ENCODE results near the gene L1TD1.

Gene L1TD1

GRCh38 chr1:62224182-62224581, 29.5 kb downstream of the L1TD1 start:
- Histone ChIP-seq H3K36me3 (ENCODE audit: control insufficient read depth, low read length) (no peaks in the 10 kb centered on the region), H3K4me2 (ENCODE audit: low read length) (no peak overlapping the region), H3K9me3 (ENCODE audit: control insufficient read depth, insufficient read depth, low read length) (no peaks in the 10 kb centered on the region), H3K9me2 (replicated peaks; ENCODE audit: control insufficient read depth, low read length) (no peaks in the 10 kb centered on the region), H3K4me3 (ENCODE audit: low read length) (no peak overlapping the region), H3K27me3 (ENCODE audit: control insufficient read depth, low read length) (no peaks in the 10 kb centered on the region), H3K4me1 (ENCODE audit: control insufficient read depth, low read length) (no peaks in the 10 kb centered on the region), H3K27ac (ENCODE audit: low read depth, low read length) (no peak overlapping the region), H3F3A (ENCODE audit: control insufficient read depth, insufficient read depth) (no peaks in the 10 kb centered on the region), H3K79me2 (ENCODE audit: control insufficient read depth, low read length) (no peaks in the 10 kb centered on the region), H4K20me1 (ENCODE audit: control insufficient read depth, insufficient read depth, low read depth, low read length) (no peaks in the 10 kb centered on the region)
- TF ChIP-seq EZH2phosphoT487 (IDR thresholded peaks at IDR 0.05; ENCODE audit: borderline replicate concordance, low read length), result no peak
- no peak for TF ChIP-seq CTCF (IDR thresholded peaks at IDR 0.05; ENCODE audit: low read depth, low read length, poor library complexity, severe bottlenecking)

GRCh38 chr1:62227496-62227895, 32.8 kb downstream of the L1TD1 start:
- Histone ChIP-seq H3K4me2 (ENCODE audit: low read length) (no peak overlapping the region), H3K36me3 (ENCODE audit: control insufficient read depth, low read length) (no peaks in the 10 kb centered on the region), H3F3A (ENCODE audit: control insufficient read depth, insufficient read depth) (no peaks in the 10 kb centered on the region), H3K27me3 (ENCODE audit: control insufficient read depth, low read length) (no peaks in the 10 kb centered on the region), H3K4me3 (ENCODE audit: low read length) (no peak overlapping the region), H3K9me3 (ENCODE audit: control insufficient read depth, insufficient read depth, low read length) (no peaks in the 10 kb centered on the region), H3K4me1 (ENCODE audit: control insufficient read depth, low read length) (no peaks in the 10 kb centered on the region), H3K79me2 (ENCODE audit: control insufficient read depth, low read length) (no peaks in the 10 kb centered on the region), H3K27ac (ENCODE audit: low read depth, low read length) (no peak overlapping the region), H4K20me1 (ENCODE audit: control insufficient read depth, insufficient read depth, low read depth, low read length) (no peaks in the 10 kb centered on the region), H3K9me2 (replicated peaks; ENCODE audit: control insufficient read depth, low read length) (no peaks in the 10 kb centered on the region)
- no peak for TF ChIP-seq EZH2phosphoT487 (IDR thresholded peaks at IDR 0.05; ENCODE audit: borderline replicate concordance, low read length)
- TF ChIP-seq CTCF (IDR thresholded peaks at IDR 0.05; ENCODE audit: low read depth, low read length, poor library complexity, severe bottlenecking), result no peak

- H3K9me2 ChIP-seq (replicated peaks; ENCODE audit: control insufficient read depth, low read length), result no peaks in the 10 kb centered on the region
- no peak for TF ChIP-seq CTCF (IDR thresholded peaks at IDR 0.05; ENCODE audit: low read depth, low read length, poor library complexity, severe bottlenecking)
- no peak for TF ChIP-seq EZH2phosphoT487 (IDR thresholded peaks at IDR 0.05; ENCODE audit: borderline replicate concordance, low read length)
- H4K20me1 ChIP-seq (ENCODE audit: control insufficient read depth, insufficient read depth, low read depth, low read length), result no peaks in the 10 kb centered on the region
- no peak overlapping the region for H3K27ac ChIP-seq (ENCODE audit: low read depth, low read length)
- no peak overlapping the region for H3K4me3 ChIP-seq (ENCODE audit: low read length)
- H3K4me2 ChIP-seq (ENCODE audit: low read length), result no peak overlapping the region
- H3K4me1 ChIP-seq (ENCODE audit: control insufficient read depth, low read length), result no peaks in the 10 kb centered on the region
- no peaks in the 10 kb centered on the region for H3K79me2 ChIP-seq (ENCODE audit: control insufficient read depth, low read length)
- H3K36me3 ChIP-seq (ENCODE audit: control insufficient read depth, low read length), result no peaks in the 10 kb centered on the region
- H3K27me3 ChIP-seq (ENCODE audit: control insufficient read depth, low read length), result no peaks in the 10 kb centered on the region
- no peaks in the 10 kb centered on the region for H3F3A ChIP-seq (ENCODE audit: control insufficient read depth, insufficient read depth)
- H3K9me3 ChIP-seq (ENCODE audit: control insufficient read depth, insufficient read depth, low read length), result no peaks in the 10 kb centered on the region
Observed at GRCh38 chr1:62228136-62228882, 33.7 kb downstream of the L1TD1 start.

Measured in DOHH2 (cell line).